ENCODE data around the gene NT5C.

NT5C gene

DNA sequence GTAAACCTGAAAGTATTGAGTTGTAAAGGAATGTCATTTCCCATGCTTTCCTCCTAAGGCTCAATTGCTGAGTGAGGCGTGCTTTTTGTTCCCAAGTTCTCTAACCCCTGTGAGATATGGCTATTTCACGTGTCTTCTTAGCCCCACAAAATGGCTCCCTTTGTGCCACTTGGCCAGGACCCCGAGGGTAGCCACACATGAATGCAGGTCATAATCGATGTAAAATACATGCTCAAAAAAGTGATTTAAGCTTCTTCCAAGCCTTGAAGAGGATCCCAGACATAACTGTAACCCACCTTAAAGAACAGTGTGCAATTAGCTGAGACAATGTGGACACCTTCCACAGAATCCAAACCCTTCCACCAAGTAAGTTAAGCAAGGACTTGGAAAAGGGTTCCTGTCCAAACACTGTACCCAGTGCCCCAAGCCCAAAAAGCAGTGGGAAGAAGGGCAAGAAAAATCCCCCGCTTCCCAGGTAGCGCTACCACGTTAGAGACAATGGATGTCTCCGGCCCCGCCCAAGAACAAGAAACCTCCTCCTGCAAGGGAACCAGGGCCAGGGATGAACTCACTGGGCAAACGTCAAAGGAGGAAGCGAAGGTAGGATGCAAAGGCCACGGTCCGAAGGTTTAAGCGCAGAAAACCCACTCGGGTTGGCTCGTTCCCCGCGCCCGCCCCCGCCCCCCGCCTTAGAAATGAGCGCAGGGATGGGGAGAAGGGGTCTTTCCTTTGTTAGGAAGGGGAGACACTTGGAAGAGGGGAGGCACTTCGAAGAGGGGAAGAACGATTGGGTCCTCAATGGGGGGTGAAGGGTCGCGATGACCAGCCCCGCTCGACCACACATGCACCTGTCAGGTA lies 21.6 kb upstream of the NT5C start:
- Histone ChIP-seq H3K27ac (replicated peaks; ENCODE audit: low read length) (no peak overlapping the region), H3K9ac (ENCODE audit: low read depth, low read length, poor library complexity) (peak overlapping the region; percentile 95), H3K4me2 (ENCODE audit: insufficient read depth, low read length, poor library complexity, severe bottlenecking) (peak overlapping the region; percentile 63), H4K8ac (ENCODE audit: low read depth, low read length) (no peak overlapping the region), H4K91ac (ENCODE audit: low read depth, low read length, poor library complexity) (no peak overlapping the region), H2AK5ac (ENCODE audit: low read depth, low read length) (peak overlapping the region; percentile 100), H3K4me3 (ENCODE audit: low read length in 2 of 2) (peak overlapping the region; percentile 90 to 92), H3K23ac (ENCODE audit: low read depth, low read length, poor library complexity) (peak overlapping the region; percentile 100), H2BK5ac (ENCODE audit: low read length) (peak overlapping the region; percentile 93), H3K36me3 (replicated peaks in 1 of 2; ENCODE audit: control insufficient read depth in 2 of 2, insufficient read depth in 2 of 2, low read length in 2 of 2) (peaks cover 5 to 35% of the 10 kb centered on the region in 2 donors), H3K4me1 (ENCODE audit: control insufficient read depth in 2 of 2, insufficient read depth in 1 of 2, low read depth in 1 of 2, low read length in 2 of 2) (peaks cover 3 to 9% of the 10 kb centered on the region in 2 donors), H2BK12ac (ENCODE audit: low read length) (no peak overlapping the region), H3K79me1 (ENCODE audit: low read depth, low read length) (peaks cover 6% of the 10 kb centered on the region), H3K4ac (ENCODE audit: low read length) (no peak overlapping the region), H3K9me3 (replicated peaks in 1 of 2; ENCODE audit: control insufficient read depth in 2 of 2, insufficient read depth in 1 of 2, low read depth in 1 of 2, low read length in 2 of 2) (no peaks in the 10 kb centered on the region), H3K14ac (ENCODE audit: low read length) (no peak overlapping the region), H3K27me3 (ENCODE audit: control insufficient read depth in 3 of 3, insufficient read depth in 3 of 3, low read depth in 1 of 3, low read length in 3 of 3) (no peaks in the 10 kb centered on the region), H2BK120ac (ENCODE audit: low read depth, low read length) (no peak overlapping the region), H2AFZ (ENCODE audit: low read length) (peak overlapping the region; percentile 48), H2BK15ac (ENCODE audit: low read length) (no peak overlapping the region), H3K18ac (ENCODE audit: low read length) (peak overlapping the region; percentile 98)
- no peak for DNase-seq (ENCODE audit: low spot score)
- no CpG with 5 or more reads among the region's 28 CpGs for WGBS, 2 donors (ENCODE audit: extremely low coverage in 2 of 2, insufficient read length in 2 of 2, insufficient replicate concordance in 1 of 2)

DNA sequence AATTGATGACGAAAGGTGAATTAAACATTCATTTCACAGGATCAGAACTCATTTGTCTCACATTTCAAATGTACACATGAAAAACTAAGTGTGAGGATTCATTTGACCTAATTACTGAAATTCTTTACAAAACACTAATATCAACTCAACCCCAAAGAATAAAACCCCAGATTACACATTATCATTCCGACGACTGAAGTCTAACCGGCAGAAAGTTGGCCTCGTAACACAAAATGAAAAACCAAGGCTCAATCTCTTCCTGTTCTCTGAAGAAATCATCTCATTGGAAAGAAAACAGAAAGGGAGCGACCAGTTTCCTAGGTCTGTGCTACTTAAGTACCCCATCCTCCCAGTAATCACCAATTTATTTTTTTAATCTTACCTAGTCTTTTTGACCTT lies 21.0 kb upstream of the NT5C start:
- Histone ChIP-seq H2BK120ac (ENCODE audit: low read depth, low read length) (no peak overlapping the region), H2BK15ac (ENCODE audit: low read length) (no peak overlapping the region), H3K23ac (ENCODE audit: low read depth, low read length, poor library complexity) (no peak overlapping the region), H2BK5ac (ENCODE audit: low read length) (no peak overlapping the region), H3K14ac (ENCODE audit: low read length) (no peak overlapping the region), H4K91ac (ENCODE audit: low read depth, low read length, poor library complexity) (no peak overlapping the region), H2AFZ (ENCODE audit: low read length) (no peak overlapping the region), H3K27me3 (ENCODE audit: control insufficient read depth in 3 of 3, insufficient read depth in 3 of 3, low read depth in 1 of 3, low read length in 3 of 3) (no peaks in the 10 kb centered on the region), H3K9ac (ENCODE audit: low read depth, low read length, poor library complexity) (no peak overlapping the region), H3K36me3 (replicated peaks in 1 of 2; ENCODE audit: control insufficient read depth in 2 of 2, insufficient read depth in 2 of 2, low read length in 2 of 2) (peaks cover 8 to 39% of the 10 kb centered on the region in 2 donors), H3K27ac (replicated peaks; ENCODE audit: low read length) (no peak overlapping the region), H3K9me3 (replicated peaks in 1 of 2; ENCODE audit: control insufficient read depth in 2 of 2, insufficient read depth in 1 of 2, low read depth in 1 of 2, low read length in 2 of 2) (no peaks in the 10 kb centered on the region), H3K18ac (ENCODE audit: low read length) (no peak overlapping the region), H3K79me1 (ENCODE audit: low read depth, low read length) (peaks cover 6% of the 10 kb centered on the region), H2BK12ac (ENCODE audit: low read length) (no peak overlapping the region), H2AK5ac (ENCODE audit: low read depth, low read length) (no peak overlapping the region), H3K4me3 (ENCODE audit: low read length in 2 of 2) (peak overlapping the region; percentile 90 to 92), H3K4me1 (ENCODE audit: control insufficient read depth in 2 of 2, insufficient read depth in 1 of 2, low read depth in 1 of 2, low read length in 2 of 2) (peaks cover 3 to 9% of the 10 kb centered on the region in 2 donors), H4K8ac (ENCODE audit: low read depth, low read length) (no peak overlapping the region), H3K4me2 (ENCODE audit: insufficient read depth, low read length, poor library complexity, severe bottlenecking) (peak overlapping the region; percentile 63), H3K4ac (ENCODE audit: low read length) (no peak overlapping the region)
- no CpG with 5 or more reads among the region's 6 CpGs for WGBS, 2 donors (ENCODE audit: extremely low coverage in 2 of 2, insufficient read length in 2 of 2, insufficient replicate concordance in 1 of 2)
- DNase-seq (ENCODE audit: low spot score), result no peak

DNA sequence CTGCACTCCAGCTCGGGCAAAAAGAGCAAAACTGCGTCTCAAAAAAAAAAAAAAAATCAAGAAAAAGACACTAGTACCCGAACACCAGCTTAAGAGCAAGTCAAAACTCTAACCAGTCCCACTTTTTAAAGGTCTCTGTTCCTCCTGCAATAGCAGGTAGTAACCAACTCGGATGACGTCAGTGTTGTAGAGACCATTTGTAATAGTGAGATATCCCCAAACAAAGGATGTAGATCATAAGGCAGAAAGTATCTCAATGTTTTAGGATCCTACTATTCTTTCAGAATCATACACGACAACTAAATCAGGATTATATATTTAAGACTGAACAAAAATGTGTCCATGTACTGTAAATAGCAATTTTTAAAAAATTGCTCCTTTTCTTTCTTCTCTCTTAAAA lies 20.4 kb upstream of the NT5C start:
- no peak overlapping the region for H3K18ac ChIP-seq (ENCODE audit: low read length)
- no peak overlapping the region for H2BK120ac ChIP-seq (ENCODE audit: low read depth, low read length)
- no peak overlapping the region for H4K91ac ChIP-seq (ENCODE audit: low read depth, low read length, poor library complexity)
- H3K9ac ChIP-seq (ENCODE audit: low read depth, low read length, poor library complexity), result no peak overlapping the region
- H4K8ac ChIP-seq (ENCODE audit: low read depth, low read length), result no peak overlapping the region
- no peak overlapping the region for H2BK12ac ChIP-seq (ENCODE audit: low read length)
- no peak overlapping the region for H2BK5ac ChIP-seq (ENCODE audit: low read length)
- no peak overlapping the region for H3K27ac ChIP-seq (replicated peaks; ENCODE audit: low read length)
- no peaks in the 10 kb centered on the region for H3K9me3 ChIP-seq (replicated peaks in 1 of 2; ENCODE audit: control insufficient read depth in 2 of 2, insufficient read depth in 1 of 2, low read depth in 1 of 2, low read length in 2 of 2)
- no peak overlapping the region for H2AFZ ChIP-seq (ENCODE audit: low read length)
- H3K4me2 ChIP-seq (ENCODE audit: insufficient read depth, low read length, poor library complexity, severe bottlenecking), result no peak overlapping the region
- H3K4me1 ChIP-seq (ENCODE audit: control insufficient read depth in 2 of 2, insufficient read depth in 1 of 2, low read depth in 1 of 2, low read length in 2 of 2), result peaks cover 3 to 9% of the 10 kb centered on the region in 2 donors
- peaks cover 7% of the 10 kb centered on the region for H3K79me1 ChIP-seq (ENCODE audit: low read depth, low read length)
- no peak overlapping the region for H3K23ac ChIP-seq (ENCODE audit: low read depth, low read length, poor library complexity)
- H2AK5ac ChIP-seq (ENCODE audit: low read depth, low read length), result no peak overlapping the region
- H3K14ac ChIP-seq (ENCODE audit: low read length), result no peak overlapping the region
- H3K4me3 ChIP-seq (ENCODE audit: low read length in 2 of 2), result peak overlapping the region in 1 of 2 donors; percentile 90
- no peak for DNase-seq (ENCODE audit: low spot score)
- H2BK15ac ChIP-seq (ENCODE audit: low read length), result no peak overlapping the region
- H3K36me3 ChIP-seq (replicated peaks in 1 of 2; ENCODE audit: control insufficient read depth in 2 of 2, insufficient read depth in 2 of 2, low read length in 2 of 2), result peaks cover 14 to 39% of the 10 kb centered on the region in 2 donors
- no peaks in the 10 kb centered on the region for H3K27me3 ChIP-seq (ENCODE audit: control insufficient read depth in 3 of 3, insufficient read depth in 3 of 3, low read depth in 1 of 3, low read length in 3 of 3)
- H3K4ac ChIP-seq (ENCODE audit: low read length), result no peak overlapping the region
- WGBS, 2 donors (ENCODE audit: extremely low coverage in 2 of 2, insufficient read length in 2 of 2, insufficient replicate concordance in 1 of 2), result no CpG with 5 or more reads among the region's 6 CpGs

DNA sequence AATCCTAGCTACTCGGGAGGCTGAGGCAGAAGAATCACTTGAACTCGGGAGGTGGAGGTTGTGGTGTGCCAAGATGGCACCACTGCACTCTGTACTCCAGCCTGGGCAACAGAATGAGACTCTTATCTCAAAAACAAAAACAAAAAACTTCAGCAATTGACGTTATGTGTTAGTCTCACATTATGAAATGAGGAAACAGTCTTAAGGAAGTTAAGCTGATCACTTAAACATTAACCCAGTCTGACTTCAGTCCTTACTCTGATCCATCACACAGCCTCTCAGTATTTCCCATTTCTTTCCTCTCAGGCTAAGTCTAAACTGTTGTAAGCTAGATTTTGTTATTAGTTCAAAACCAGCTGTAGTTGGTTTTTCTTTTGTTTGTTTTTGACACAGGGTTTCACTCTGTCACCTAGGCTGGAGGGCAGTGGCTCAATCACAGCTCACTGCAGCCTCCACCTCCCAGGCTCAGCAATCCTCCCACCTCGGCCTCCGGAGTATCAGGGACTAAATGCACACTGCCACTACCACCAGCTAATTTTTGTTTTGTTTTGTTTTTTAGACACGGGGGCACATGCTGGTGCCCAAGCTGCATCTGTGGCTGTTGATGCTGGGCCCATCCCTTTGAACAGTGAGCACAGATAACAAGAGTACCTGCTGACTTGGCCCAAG lies 16.5 kb upstream of the NT5C start:
- Histone ChIP-seq H3K4me3 (ENCODE audit: low read length in 2 of 2) (no peak overlapping the region), H4K8ac (ENCODE audit: low read depth, low read length) (no peak overlapping the region), H2BK5ac (ENCODE audit: low read length) (no peak overlapping the region), H3K27ac (replicated peaks; ENCODE audit: low read length) (no peak overlapping the region), H2BK15ac (ENCODE audit: low read length) (no peak overlapping the region), H2AFZ (ENCODE audit: low read length) (no peak overlapping the region), H4K91ac (ENCODE audit: low read depth, low read length, poor library complexity) (no peak overlapping the region), H2AK5ac (ENCODE audit: low read depth, low read length) (no peak overlapping the region), H3K9ac (ENCODE audit: low read depth, low read length, poor library complexity) (no peak overlapping the region), H3K9me3 (replicated peaks in 1 of 2; ENCODE audit: control insufficient read depth in 2 of 2, insufficient read depth in 1 of 2, low read depth in 1 of 2, low read length in 2 of 2) (no peaks in the 10 kb centered on the region), H3K14ac (ENCODE audit: low read length) (no peak overlapping the region), H3K27me3 (ENCODE audit: control insufficient read depth in 3 of 3, insufficient read depth in 3 of 3, low read depth in 1 of 3, low read length in 3 of 3) (no peaks in the 10 kb centered on the region), H3K18ac (ENCODE audit: low read length) (no peak overlapping the region), H2BK12ac (ENCODE audit: low read length) (no peak overlapping the region), H3K23ac (ENCODE audit: low read depth, low read length, poor library complexity) (no peak overlapping the region), H3K4me1 (ENCODE audit: control insufficient read depth in 2 of 2, insufficient read depth in 1 of 2, low read depth in 1 of 2, low read length in 2 of 2) (peaks cover 0 to 2% of the 10 kb centered on the region in 2 donors), H3K79me1 (ENCODE audit: low read depth, low read length) (peaks cover 3% of the 10 kb centered on the region), H2BK120ac (ENCODE audit: low read depth, low read length) (no peak overlapping the region), H3K4me2 (ENCODE audit: insufficient read depth, low read length, poor library complexity, severe bottlenecking) (no peak overlapping the region), H3K36me3 (replicated peaks in 1 of 2; ENCODE audit: control insufficient read depth in 2 of 2, insufficient read depth in 2 of 2, low read length in 2 of 2) (peaks cover 45 to 77% of the 10 kb centered on the region in 2 donors), H3K4ac (ENCODE audit: low read length) (no peak overlapping the region)
- no CpG with 5 or more reads among the region's 6 CpGs for WGBS, 2 donors (ENCODE audit: extremely low coverage in 2 of 2, insufficient read length in 2 of 2, insufficient replicate concordance in 1 of 2)
- DNase-seq (ENCODE audit: low spot score), result no peak

Measured in neuronal stem cell (in vitro differentiated cells).